ENCODE data around the gene SYT1. TPM values are rescaled to one million over a fixed set of nuclear protein-coding genes. Genes with fewer than 3 reads are reported as not detected.

The SYT1 gene
- total and polyA plus RNA-seq, 2 of the 8 experiments (the other 6 are each of a cell fraction or from before 2014, with no cell fraction given), result 11.0 to 34.6 TPM

GRCh38 chr12:78964521-78964920 lies 99.9 kb downstream of the SYT1 start:
- Histone ChIP-seq H3K56ac (replicated peaks; ENCODE audit: insufficient read length, low read depth, low read length) (no peak overlapping the region), H2BK12ac (ENCODE audit: low read depth, low read length) (no peak overlapping the region), H3K27ac (ENCODE audit: low read depth, low read length) (no peak overlapping the region), H3K36me3 (ENCODE audit: control insufficient read depth in 2 of 4, insufficient read depth in 4 of 4, low read length in 3 of 4) (no peaks in the 10 kb centered on the region), H3K23me2 (ENCODE audit: low read depth, low read length) (no peaks in the 10 kb centered on the region), H3K27me3 (replicated peaks in 1 of 4; ENCODE audit: control insufficient read depth in 3 of 4, extremely low read depth in 1 of 4, insufficient read depth in 3 of 4, low read length in 3 of 4) (no peaks in the 10 kb centered on the region), H2AFZ (ENCODE audit: low read length) (no peak overlapping the region), H3K18ac (ENCODE audit: extremely low read depth, low read length) (no peak overlapping the region), H3K4me1 (replicated peaks in 1 of 4; ENCODE audit: control insufficient read depth in 3 of 4, insufficient read depth in 4 of 4, low read length in 3 of 4) (no peaks in the 10 kb centered on the region), H3K4me2 (ENCODE audit: insufficient read depth in 1 of 2, low read depth in 2 of 2, low read length in 2 of 2) (no peak overlapping the region), H2BK5ac (ENCODE audit: low read depth, low read length) (no peak overlapping the region), H3K14ac (ENCODE audit: insufficient read length) (no peak overlapping the region), H4K8ac (ENCODE audit: extremely low read depth, insufficient read depth, low read length) (no peak overlapping the region), H4K91ac (replicated peaks; ENCODE audit: insufficient read length, low read length) (no peak overlapping the region), H3K79me1 (ENCODE audit: low read depth, low read length) (no peaks in the 10 kb centered on the region; the same call in 1 of the 2 replicates), H3K23ac (ENCODE audit: insufficient read length) (no peak overlapping the region), H2BK15ac (ENCODE audit: low read length) (no peak overlapping the region), H2AK5ac (ENCODE audit: low read depth, low read length) (no peak overlapping the region), H3K9me3 (ENCODE audit: insufficient read depth in 2 of 2, low read depth in 1 of 2, low read length in 1 of 2) (no peaks in the 10 kb centered on the region), H3K9ac (replicated peaks in 1 of 4; ENCODE audit: extremely low read depth in 1 of 4, low read depth in 3 of 4, low read length in 3 of 4) (no peak overlapping the region), H3K4ac (replicated peaks; ENCODE audit: insufficient read length, low read depth, low read length) (no peak overlapping the region), H2BK20ac (ENCODE audit: low read length) (no peak overlapping the region), H2BK120ac (replicated peaks; ENCODE audit: low read depth, low read length) (no peak overlapping the region), H4K20me1 (replicated peaks in 1 of 2; ENCODE audit: control insufficient read depth in 1 of 2, insufficient read depth in 2 of 2, low read length in 2 of 2) (peaks cover 0 to 2% of the 10 kb centered on the region in 2 experiments), H3K4me3 (ENCODE audit: extremely low read depth in 1 of 4, insufficient read depth in 2 of 4, low read depth in 3 of 4, low read length in 4 of 4) (no peak overlapping the region), H4K5ac (ENCODE audit: insufficient read length, low read depth, low read length) (no peak overlapping the region), H3K79me2 (ENCODE audit: control insufficient read depth in 1 of 2, insufficient read depth in 2 of 2, low read length in 2 of 2) (no peaks in the 10 kb centered on the region)
- no peak for DNase-seq (ENCODE audit: low read depth in 1 of 2, low spot score in 2 of 2)
- CTCF ChIA-PET (ENCODE audit: partially characterized antibody), result no interaction called here
- FAIRE-seq, result no peak
- TF ChIP-seq RAD21 (IDR thresholded peaks at IDR 0.05 in 1 of 2, conservative IDR thresholded peaks at IDR 0.05 in 1 of 2; ENCODE audit: low read depth in 2 of 2, low read length in 2 of 2), result no peak
- TF ChIP-seq YY1 (IDR thresholded peaks at IDR 0.05; ENCODE audit: low read depth, low read length), result no peak
- TF ChIP-seq, protein P1, sequence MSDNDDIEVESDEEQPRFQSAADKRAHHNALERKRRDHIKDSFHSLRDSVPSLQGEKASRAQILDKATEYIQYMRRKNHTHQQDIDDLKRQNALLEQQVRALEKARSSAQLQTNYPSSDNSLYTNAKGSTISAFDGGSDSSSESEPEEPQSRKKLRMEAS (IDR thresholded peaks at IDR 0.05), result no peak
- TF ChIP-seq HDAC2 (IDR thresholded peaks at IDR 0.05; ENCODE audit: borderline replicate concordance in 1 of 2, low read depth in 2 of 2, low read length in 2 of 2), result no peak
- no peak for TF ChIP-seq SIX5 (IDR thresholded peaks at IDR 0.05; ENCODE audit: low read depth, low read length)
- TF ChIP-seq SAP30 (IDR thresholded peaks at IDR 0.05; ENCODE audit: insufficient read depth, insufficient replicate concordance, low read length), result no peak
- TF ChIP-seq EP300 (IDR thresholded peaks at IDR 0.05; ENCODE audit: borderline replicate concordance in 1 of 2, low read depth in 2 of 2, low read length in 2 of 2), result no peak
- no peak for TF ChIP-seq CBX8 (IDR thresholded peaks at IDR 0.05; ENCODE audit: borderline replicate concordance, low read depth, low read length)
- POLR2A ChIA-PET (ENCODE audit: partially characterized antibody), result no interaction called here

Measured in H1 (cell line).